GM06990 (cell line): ENCODE measurements around the gene ADRB2.
"Not testable (repeated sequence)": the region's sequence is repeated elsewhere in the genome, so short reads cannot be mapped to it uniquely, and the experiment has no call there.

ENCODE experiments used
- DNase-seq: peaks from one replicate; pipeline ENCODE4 v3.0.0-alpha.2; 2011; ENCODE audit not compliant: insufficient read length; ENCODE audit errors: extremely low read depth
- H3K27me3 ChIP-seq: replicated peaks from 2 replicates; pipeline ENCODE4 v1.6.0; 2011; ENCODE audit warnings: low read length; ENCODE audit not compliant: control insufficient read depth, insufficient read depth
- H3K36me3 ChIP-seq: 2 replicates; pipeline ENCODE4 v1.5.1; 2011; ENCODE audit warnings: low read length; ENCODE audit not compliant: control insufficient read depth, insufficient read depth
- H3K4me3 ChIP-seq: replicated peaks from 2 replicates; pipeline ENCODE4 v1.5.1; 2011; ENCODE audit warnings: low read depth, mild to moderate bottlenecking, control low read depth, low read length
- TF ChIP-seq, protein P1 (sequence below): IDR thresholded peaks from 2 replicates; pipeline ENCODE4 v1.5.1; 2011; ENCODE audit warnings: low read length, control low read depth, mild to moderate bottlenecking, inconsistent platforms; ENCODE audit not compliant: insufficient read depth, poor library complexity, severe bottlenecking

The ADRB2 gene

GRCh38 chr5:148873690-148874485 is 47.5 kb downstream of the ADRB2 start:
- DNase-seq: no peak

GRCh38 chr5:148875205-148875875 is 48.9 kb downstream of the ADRB2 start:
- DNase-seq: no peak
- no peaks in the 10 kb centered on the region for H3K36me3 ChIP-seq
- H3K27me3 ChIP-seq: no peaks in the 10 kb centered on the region
- H3K4me3 ChIP-seq: no peak overlapping the region
- TF ChIP-seq, protein P1, sequence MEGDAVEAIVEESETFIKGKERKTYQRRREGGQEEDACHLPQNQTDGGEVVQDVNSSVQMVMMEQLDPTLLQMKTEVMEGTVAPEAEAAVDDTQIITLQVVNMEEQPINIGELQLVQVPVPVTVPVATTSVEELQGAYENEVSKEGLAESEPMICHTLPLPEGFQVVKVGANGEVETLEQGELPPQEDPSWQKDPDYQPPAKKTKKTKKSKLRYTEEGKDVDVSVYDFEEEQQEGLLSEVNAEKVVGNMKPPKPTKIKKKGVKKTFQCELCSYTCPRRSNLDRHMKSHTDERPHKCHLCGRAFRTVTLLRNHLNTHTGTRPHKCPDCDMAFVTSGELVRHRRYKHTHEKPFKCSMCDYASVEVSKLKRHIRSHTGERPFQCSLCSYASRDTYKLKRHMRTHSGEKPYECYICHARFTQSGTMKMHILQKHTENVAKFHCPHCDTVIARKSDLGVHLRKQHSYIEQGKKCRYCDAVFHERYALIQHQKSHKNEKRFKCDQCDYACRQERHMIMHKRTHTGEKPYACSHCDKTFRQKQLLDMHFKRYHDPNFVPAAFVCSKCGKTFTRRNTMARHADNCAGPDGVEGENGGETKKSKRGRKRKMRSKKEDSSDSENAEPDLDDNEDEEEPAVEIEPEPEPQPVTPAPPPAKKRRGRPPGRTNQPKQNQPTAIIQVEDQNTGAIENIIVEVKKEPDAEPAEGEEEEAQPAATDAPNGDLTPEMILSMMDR: no peak

More at GRCh38 chr5:148873690-148874485, 47.5 kb downstream of the ADRB2 start:
- H3K36me3 ChIP-seq: no peaks in the 10 kb centered on the region
- TF ChIP-seq, protein P1: no peak
- H3K27me3 ChIP-seq: no peaks in the 10 kb centered on the region
- no peak overlapping the region for H3K4me3 ChIP-seq

- H3K27me3 ChIP-seq, DNase-seq, H3K36me3 ChIP-seq, H3K4me3 ChIP-seq: not testable (repeated sequence)
These were observed 51.0 kb downstream of the ADRB2 start for GRCh38 chr5:148877436-148877835.
